ENCODE measurements around the gene ELF1. TPM values are rescaled to one million over a fixed set of nuclear protein-coding genes. Genes with fewer than 3 reads are reported as not detected.

ELF1 gene
- total and polyA plus RNA-seq, 2 of the 4 experiments (the other 2 are of a cell fraction), result 25.4 to 27.6 TPM

DNA sequence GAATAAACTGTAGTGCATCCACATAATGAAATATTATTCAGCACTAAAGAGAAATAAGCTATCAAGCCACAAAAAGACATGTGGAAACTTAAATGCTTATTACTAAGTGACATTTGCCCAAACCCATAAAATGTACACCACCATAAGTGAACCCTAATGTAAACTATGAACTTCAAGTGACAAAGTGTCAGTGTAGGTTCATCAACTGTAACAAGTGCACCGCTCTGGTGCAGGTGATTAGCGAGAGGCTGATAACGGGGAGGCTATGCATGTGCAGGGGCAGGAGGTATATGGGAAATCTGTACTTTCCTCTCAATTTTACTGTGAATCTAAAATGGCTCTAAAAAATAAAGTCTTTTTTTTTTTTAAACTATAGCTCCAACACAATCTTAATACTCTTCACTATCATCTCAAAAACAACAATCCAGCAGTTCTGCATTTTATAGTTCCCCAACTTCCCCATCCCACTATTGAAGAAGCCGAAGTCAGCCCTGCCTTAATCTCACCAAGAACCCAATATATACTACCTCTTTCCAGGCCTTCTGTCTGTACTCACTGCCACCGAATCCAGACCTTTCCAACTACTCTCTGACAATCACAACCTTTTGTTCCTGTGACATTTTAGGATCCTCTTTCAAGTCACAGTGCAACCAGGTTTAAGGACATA lies 22.6 kb downstream of the ELF1 start:
- 95% methylated on average over 2 of the region's 5 CpGs; no CpG with 5 or more reads in 1 of the 2 experiments for WGBS, 2 experiments (ENCODE audit: extremely low coverage in 2 of 2, insufficient read length in 1 of 2)
- H3K23ac ChIP-seq (ENCODE audit: low read depth, low read length), result no peak overlapping the region
- in situ Hi-C loops (cut with MboI; ENCODE audit: low sequenced_read_pairs) (no loop called here), dilution Hi-C loops (cut with HindIII; ENCODE audit: low sequenced_read_pairs, unreplicated experiment) (no loop called here), intact Hi-C loops (cut with micrococcal nuclease) (no loop called here)
- peaks cover 23% of the 10 kb centered on the region for H4K20me1 ChIP-seq (ENCODE audit: insufficient read depth, low read length)
- ChIA-PET POLR2A (ENCODE audit: unreplicated experiment) (no interaction called here), CTCF (no interaction called here)
- no peak overlapping the region for H3K4me3 ChIP-seq (ENCODE audit: insufficient read depth, low read depth, low read length)
- H3K4ac ChIP-seq (ENCODE audit: low read depth, low read length), result no peak overlapping the region
- no peak overlapping the region for H4K5ac ChIP-seq (ENCODE audit: low read depth, low read length)
- H2AFZ ChIP-seq (replicated peaks; ENCODE audit: low read length, poor library complexity), result no peak overlapping the region
- DNase-seq (no peak), ATAC-seq (ENCODE audit: low read depth) (no peak)
- H3K9ac ChIP-seq (ENCODE audit: low read depth, low read length), result no peak overlapping the region
- H2AK9ac ChIP-seq (replicated peaks; ENCODE audit: low read depth, low read length, poor library complexity), result no peak overlapping the region
- H3K14ac ChIP-seq (replicated peaks; ENCODE audit: low read depth, low read length), result no peak overlapping the region
- no peaks in the 10 kb centered on the region for H3K27me3 ChIP-seq (ENCODE audit: control insufficient read depth, insufficient read depth, low read length)
- no peak overlapping the region for H2BK5ac ChIP-seq (ENCODE audit: low read depth, low read length, poor library complexity, severe bottlenecking)
- H2BK120ac ChIP-seq (ENCODE audit: low read depth, low read length), result no peak overlapping the region
- H3K18ac ChIP-seq (ENCODE audit: low read depth, low read length), result no peak overlapping the region
- no peaks in the 10 kb centered on the region for H3K9me3 ChIP-seq (ENCODE audit: control insufficient read depth, insufficient read depth, low read length)
- no peak overlapping the region for H2BK20ac ChIP-seq (ENCODE audit: low read depth, low read length)
- no peak overlapping the region for H2AK5ac ChIP-seq (ENCODE audit: low read depth, low read length)
- BruUV-seq (replicated peaks), result no TSS peak
- no peak overlapping the region for H3K4me2 ChIP-seq (ENCODE audit: low read depth, low read length)
- no peak overlapping the region for H4K8ac ChIP-seq (ENCODE audit: low read depth in 2 of 2, low read length in 2 of 2)
- H2BK15ac ChIP-seq (ENCODE audit: low read depth, low read length), result no peak overlapping the region
- no peak overlapping the region for H3K56ac ChIP-seq (ENCODE audit: extremely low read depth, insufficient read depth, low read length)
- no peaks in the 10 kb centered on the region for H3K4me1 ChIP-seq (ENCODE audit: control insufficient read depth, insufficient read depth, low read length)
- no peaks in the 10 kb centered on the region for H3K36me3 ChIP-seq (ENCODE audit: control insufficient read depth, insufficient read depth, low read length)
- no peak for TF ChIP-seq FOS (IDR thresholded peaks at IDR 0.05; ENCODE audit: low read depth, low read length)
- TF ChIP-seq, protein P1, sequence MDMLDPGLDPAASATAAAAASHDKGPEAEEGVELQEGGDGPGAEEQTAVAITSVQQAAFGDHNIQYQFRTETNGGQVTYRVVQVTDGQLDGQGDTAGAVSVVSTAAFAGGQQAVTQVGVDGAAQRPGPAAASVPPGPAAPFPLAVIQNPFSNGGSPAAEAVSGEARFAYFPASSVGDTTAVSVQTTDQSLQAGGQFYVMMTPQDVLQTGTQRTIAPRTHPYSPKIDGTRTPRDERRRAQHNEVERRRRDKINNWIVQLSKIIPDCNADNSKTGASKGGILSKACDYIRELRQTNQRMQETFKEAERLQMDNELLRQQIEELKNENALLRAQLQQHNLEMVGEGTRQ (IDR thresholded peaks at IDR 0.05; ENCODE audit: low read depth, low read length), result no peak
- TF ChIP-seq NFE2L2 (IDR thresholded peaks at IDR 0.05; ENCODE audit: low read depth, low read length), result no peak
- TF ChIP-seq RFX5 (IDR thresholded peaks at IDR 0.05; ENCODE audit: low read depth, low read length), result no peak
- no peak for TF ChIP-seq MAZ (IDR thresholded peaks at IDR 0.05; ENCODE audit: borderline replicate concordance, low read depth, low read length)
- TF ChIP-seq, protein P2, sequence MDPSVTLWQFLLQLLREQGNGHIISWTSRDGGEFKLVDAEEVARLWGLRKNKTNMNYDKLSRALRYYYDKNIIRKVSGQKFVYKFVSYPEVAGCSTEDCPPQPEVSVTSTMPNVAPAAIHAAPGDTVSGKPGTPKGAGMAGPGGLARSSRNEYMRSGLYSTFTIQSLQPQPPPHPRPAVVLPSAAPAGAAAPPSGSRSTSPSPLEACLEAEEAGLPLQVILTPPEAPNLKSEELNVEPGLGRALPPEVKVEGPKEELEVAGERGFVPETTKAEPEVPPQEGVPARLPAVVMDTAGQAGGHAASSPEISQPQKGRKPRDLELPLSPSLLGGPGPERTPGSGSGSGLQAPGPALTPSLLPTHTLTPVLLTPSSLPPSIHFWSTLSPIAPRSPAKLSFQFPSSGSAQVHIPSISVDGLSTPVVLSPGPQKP (IDR thresholded peaks at IDR 0.05; ENCODE audit: borderline replicate concordance, low read depth, low read length), result no peak
- TF ChIP-seq SMC3 (IDR thresholded peaks at IDR 0.05; ENCODE audit: low read depth, low read length), result no peak
- TF ChIP-seq, protein P3, sequence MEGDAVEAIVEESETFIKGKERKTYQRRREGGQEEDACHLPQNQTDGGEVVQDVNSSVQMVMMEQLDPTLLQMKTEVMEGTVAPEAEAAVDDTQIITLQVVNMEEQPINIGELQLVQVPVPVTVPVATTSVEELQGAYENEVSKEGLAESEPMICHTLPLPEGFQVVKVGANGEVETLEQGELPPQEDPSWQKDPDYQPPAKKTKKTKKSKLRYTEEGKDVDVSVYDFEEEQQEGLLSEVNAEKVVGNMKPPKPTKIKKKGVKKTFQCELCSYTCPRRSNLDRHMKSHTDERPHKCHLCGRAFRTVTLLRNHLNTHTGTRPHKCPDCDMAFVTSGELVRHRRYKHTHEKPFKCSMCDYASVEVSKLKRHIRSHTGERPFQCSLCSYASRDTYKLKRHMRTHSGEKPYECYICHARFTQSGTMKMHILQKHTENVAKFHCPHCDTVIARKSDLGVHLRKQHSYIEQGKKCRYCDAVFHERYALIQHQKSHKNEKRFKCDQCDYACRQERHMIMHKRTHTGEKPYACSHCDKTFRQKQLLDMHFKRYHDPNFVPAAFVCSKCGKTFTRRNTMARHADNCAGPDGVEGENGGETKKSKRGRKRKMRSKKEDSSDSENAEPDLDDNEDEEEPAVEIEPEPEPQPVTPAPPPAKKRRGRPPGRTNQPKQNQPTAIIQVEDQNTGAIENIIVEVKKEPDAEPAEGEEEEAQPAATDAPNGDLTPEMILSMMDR (conservative IDR thresholded peaks at IDR 0.05; ENCODE audit: low read depth, low read length), result no peak
- no peak for TF ChIP-seq RCOR1 (IDR thresholded peaks at IDR 0.05; ENCODE audit: insufficient replicate concordance, low read length)
- no peak for TF ChIP-seq BHLHE40 (IDR thresholded peaks at IDR 0.05; ENCODE audit: low read depth, low read length)
- no peak for TF ChIP-seq CHD1 (IDR thresholded peaks at IDR 0.05; ENCODE audit: low read depth, low read length)
- no peak for TF ChIP-seq RAD21 (IDR thresholded peaks at IDR 0.05; ENCODE audit: low read length)
- TF ChIP-seq MXI1 (IDR thresholded peaks at IDR 0.05; ENCODE audit: borderline replicate concordance, low read depth, low read length), result no peak
- TF ChIP-seq CEBPB (IDR thresholded peaks at IDR 0.05; ENCODE audit: low read depth, low read length), result no peak
- no peak for TF ChIP-seq MAFK (IDR thresholded peaks at IDR 0.05; ENCODE audit: low read depth, low read length)
- peaks cover 3% of the 10 kb centered on the region for H3K9me1 ChIP-seq (ENCODE audit: insufficient read depth, low read length)
- peaks cover 22 to 55% of the 10 kb centered on the region in 2 experiments for H3K79me1 ChIP-seq (ENCODE audit: low read depth in 1 of 2, low read length in 2 of 2)
- no peak overlapping the region for H3K27ac ChIP-seq (ENCODE audit: insufficient read depth, low read length)
- H4K91ac ChIP-seq (ENCODE audit: insufficient read depth, low read depth, low read length), result no peak overlapping the region
